Activated T-cell treated with anti-CD3 and anti-CD28 coated beads for 4 hours (primary cell): ENCODE results near the gene ZNF521.

Experiments
- DNase-seq: peaks from one replicate; pipeline ENCODE4 v3.0.0-alpha.2; 2020

ZNF521 gene

GRCh38 chr18:25113566-25113965 lies 238.4 kb downstream of the ZNF521 start:
- DNase-seq = no peak

GRCh38 chr18:25112821-25113434 lies 239.0 kb downstream of the ZNF521 start:
- no peak for DNase-seq

GRCh38 chr18:25111377-25112288 lies 240.3 kb downstream of the ZNF521 start:
- DNase-seq = no peak

GRCh38 chr18:25109484-25109883 lies 242.5 kb downstream of the ZNF521 start:
- no peak for DNase-seq

GRCh38 chr18:25103468-25104155 lies 248.4 kb downstream of the ZNF521 start:
- no peak for DNase-seq

GRCh38 chr18:25102662-25103061 lies 249.3 kb downstream of the ZNF521 start:
- no peak for DNase-seq

GRCh38 chr18:25100418-25100817 lies 251.5 kb downstream of the ZNF521 start:
- no peak for DNase-seq

GRCh38 chr18:25099895-25100294 lies 252.1 kb downstream of the ZNF521 start:
- DNase-seq = no peak

- no peak for DNase-seq
Measured at GRCh38 chr18:25097569-25098056, 254.4 kb downstream of the ZNF521 start.

- DNase-seq = no peak
Measured at GRCh38 chr18:25097057-25097456, 254.9 kb downstream of the ZNF521 start.

GRCh38 chr18:25093141-25093540 lies 258.8 kb downstream of the ZNF521 start:
- DNase-seq = no peak

GRCh38 chr18:25089470-25089869 lies 262.5 kb downstream of the ZNF521 start:
- DNase-seq = no peak

GRCh38 chr18:25086876-25087275 lies 265.1 kb downstream of the ZNF521 start:
- no peak for DNase-seq

- no peak for DNase-seq
Measured at GRCh38 chr18:25081001-25081400, 271.0 kb downstream of the ZNF521 start.

- no peak for DNase-seq
Measured at GRCh38 chr18:25080211-25080610, 271.8 kb downstream of the ZNF521 start.

- DNase-seq = no peak
Measured at GRCh38 chr18:25077944-25078723, 273.8 kb downstream of the ZNF521 start.

- DNase-seq = no peak
Measured at GRCh38 chr18:25077038-25077943, 274.7 kb downstream of the ZNF521 start.

- no peak for DNase-seq
Measured at GRCh38 chr18:25075783-25076182, 276.2 kb downstream of the ZNF521 start.

- DNase-seq = no peak
Measured at GRCh38 chr18:25075331-25075730, 276.6 kb downstream of the ZNF521 start.

GRCh38 chr18:25074925-25075324 lies 277.0 kb downstream of the ZNF521 start:
- DNase-seq = no peak

- no peak for DNase-seq
Measured at GRCh38 chr18:25072205-25072604, 279.8 kb downstream of the ZNF521 start.
